Measurements from ENCODE around the gene RCL1. TPM values are rescaled to one million over a fixed set of nuclear protein-coding genes. Genes with fewer than 3 reads are reported as not detected.

Gene RCL1
- total RNA-seq, 1 donor: 15.6 TPM

DNA sequence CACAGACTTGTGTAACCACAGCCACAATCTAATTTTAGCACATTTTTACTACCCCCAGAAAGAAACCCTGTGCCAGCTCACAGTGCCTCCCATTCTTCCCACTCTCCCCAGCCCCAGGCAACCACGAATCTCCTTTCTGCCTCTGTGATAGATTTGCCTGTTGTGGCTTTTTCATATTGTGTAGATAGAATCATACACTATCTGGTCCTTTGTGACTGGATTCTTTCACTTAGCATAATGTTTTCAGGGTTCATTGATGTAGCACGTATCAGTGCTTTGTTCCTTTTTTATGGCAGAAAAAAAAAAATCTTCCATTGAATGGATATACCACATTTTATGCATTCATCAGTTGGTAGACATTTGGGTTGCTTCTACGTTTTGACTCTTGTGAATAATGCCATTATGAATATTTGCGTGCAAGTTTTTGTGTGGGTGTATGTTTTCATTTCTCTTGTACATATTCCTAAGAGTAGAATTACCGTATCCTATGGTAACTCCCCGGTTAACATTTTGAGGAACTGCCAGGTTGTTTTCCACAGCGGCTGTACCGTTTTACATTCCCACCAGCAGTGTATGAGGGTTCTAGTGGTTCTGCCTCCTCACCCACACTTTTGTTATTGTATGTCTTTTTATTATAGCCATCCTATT is 64.5 kb downstream of the RCL1 start:
- Histone ChIP-seq H3K79me2 (ENCODE audit: insufficient read depth, low read length) (no peaks in the 10 kb centered on the region), H3K36me3 (ENCODE audit: insufficient read depth, low read length) (peaks cover 7% of the 10 kb centered on the region), H2AFZ (ENCODE audit: low read length) (no peak overlapping the region), H3K27me3 (ENCODE audit: insufficient read depth, low read length) (no peaks in the 10 kb centered on the region), H3K4me2 (ENCODE audit: insufficient read depth, low read length) (no peak overlapping the region), H3K9me3 (ENCODE audit: low read depth, low read length) (no peaks in the 10 kb centered on the region), H3K4me1 (ENCODE audit: insufficient read depth, low read length) (peaks cover 21% of the 10 kb centered on the region), H3K27ac (ENCODE audit: low read depth, low read length) (no peak overlapping the region), H4K20me1 (ENCODE audit: insufficient read depth, low read length) (no peaks in the 10 kb centered on the region), H3K4me3 (ENCODE audit: insufficient read depth, low read length) (no peak overlapping the region)
- TF ChIP-seq, protein P1, sequence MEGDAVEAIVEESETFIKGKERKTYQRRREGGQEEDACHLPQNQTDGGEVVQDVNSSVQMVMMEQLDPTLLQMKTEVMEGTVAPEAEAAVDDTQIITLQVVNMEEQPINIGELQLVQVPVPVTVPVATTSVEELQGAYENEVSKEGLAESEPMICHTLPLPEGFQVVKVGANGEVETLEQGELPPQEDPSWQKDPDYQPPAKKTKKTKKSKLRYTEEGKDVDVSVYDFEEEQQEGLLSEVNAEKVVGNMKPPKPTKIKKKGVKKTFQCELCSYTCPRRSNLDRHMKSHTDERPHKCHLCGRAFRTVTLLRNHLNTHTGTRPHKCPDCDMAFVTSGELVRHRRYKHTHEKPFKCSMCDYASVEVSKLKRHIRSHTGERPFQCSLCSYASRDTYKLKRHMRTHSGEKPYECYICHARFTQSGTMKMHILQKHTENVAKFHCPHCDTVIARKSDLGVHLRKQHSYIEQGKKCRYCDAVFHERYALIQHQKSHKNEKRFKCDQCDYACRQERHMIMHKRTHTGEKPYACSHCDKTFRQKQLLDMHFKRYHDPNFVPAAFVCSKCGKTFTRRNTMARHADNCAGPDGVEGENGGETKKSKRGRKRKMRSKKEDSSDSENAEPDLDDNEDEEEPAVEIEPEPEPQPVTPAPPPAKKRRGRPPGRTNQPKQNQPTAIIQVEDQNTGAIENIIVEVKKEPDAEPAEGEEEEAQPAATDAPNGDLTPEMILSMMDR (IDR thresholded peaks at IDR 0.05; ENCODE audit: extremely low read depth, low read depth, low read length): no peak
- DNase-seq (ENCODE audit: insufficient read length, low spot score, missing footprints): no peak

DNA sequence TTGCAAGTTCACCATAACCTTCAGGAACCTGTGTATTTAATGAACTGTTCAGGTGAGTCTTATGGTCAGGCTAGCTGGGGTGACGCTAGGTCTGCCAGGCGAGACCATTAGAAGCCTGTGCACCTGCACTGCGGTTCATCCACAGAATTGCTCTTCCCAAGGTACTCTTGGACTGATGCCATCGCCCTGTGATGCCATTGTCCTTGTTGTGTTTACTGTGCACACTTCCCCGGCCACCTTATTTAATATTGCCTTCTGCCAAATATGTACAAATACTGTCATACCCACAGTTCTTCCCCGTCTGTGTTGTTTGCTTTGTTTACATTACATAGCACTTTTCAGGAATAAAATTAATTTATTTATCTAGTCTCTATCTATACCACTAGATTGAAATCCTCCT is 66.3 kb downstream of the RCL1 start:
- Histone ChIP-seq H3K27me3 (ENCODE audit: insufficient read depth, low read length) (no peaks in the 10 kb centered on the region), H4K20me1 (ENCODE audit: insufficient read depth, low read length) (no peaks in the 10 kb centered on the region), H3K79me2 (ENCODE audit: insufficient read depth, low read length) (no peaks in the 10 kb centered on the region), H3K4me3 (ENCODE audit: insufficient read depth, low read length) (no peak overlapping the region), H3K27ac (ENCODE audit: low read depth, low read length) (no peak overlapping the region), H3K36me3 (ENCODE audit: insufficient read depth, low read length) (peaks cover 4% of the 10 kb centered on the region), H3K4me2 (ENCODE audit: insufficient read depth, low read length) (no peak overlapping the region), H3K9me3 (ENCODE audit: low read depth, low read length) (no peaks in the 10 kb centered on the region), H2AFZ (ENCODE audit: low read length) (no peak overlapping the region), H3K4me1 (ENCODE audit: insufficient read depth, low read length) (peaks cover 31% of the 10 kb centered on the region)
- TF ChIP-seq, protein P1 (IDR thresholded peaks at IDR 0.05; ENCODE audit: extremely low read depth, low read depth, low read length): no peak
- no peak for DNase-seq (ENCODE audit: insufficient read length, low spot score, missing footprints)

DNA sequence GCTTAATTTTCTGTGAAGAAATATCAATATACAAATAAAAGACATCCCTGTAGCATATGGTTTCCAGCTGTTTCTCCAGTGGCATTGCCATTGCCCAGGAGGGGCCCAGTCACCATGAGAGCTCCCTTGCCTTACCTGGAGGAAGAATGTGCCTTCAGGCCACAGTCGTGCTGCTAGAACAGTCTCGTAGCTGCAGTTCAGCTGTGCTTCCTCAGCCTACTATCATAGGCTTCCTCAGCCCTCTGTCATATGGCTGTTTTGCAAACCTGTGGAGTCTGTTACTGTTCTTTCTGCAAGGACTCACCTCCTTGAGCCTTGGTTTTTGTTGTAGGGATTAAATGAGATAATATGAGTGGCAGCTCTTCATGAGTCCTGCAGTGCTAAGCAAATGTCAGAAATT is 67.6 kb downstream of the RCL1 start:
- H3K4me2 ChIP-seq (ENCODE audit: insufficient read depth, low read length): no peak overlapping the region
- peaks cover 27% of the 10 kb centered on the region for H3K4me1 ChIP-seq (ENCODE audit: insufficient read depth, low read length)
- no peak overlapping the region for H2AFZ ChIP-seq (ENCODE audit: low read length)
- H3K79me2 ChIP-seq (ENCODE audit: insufficient read depth, low read length): no peaks in the 10 kb centered on the region
- no peak for DNase-seq (ENCODE audit: insufficient read length, low spot score, missing footprints)
- TF ChIP-seq, protein P1 (IDR thresholded peaks at IDR 0.05; ENCODE audit: extremely low read depth, low read depth, low read length): no peak
- no peaks in the 10 kb centered on the region for H4K20me1 ChIP-seq (ENCODE audit: insufficient read depth, low read length)
- no peaks in the 10 kb centered on the region for H3K27me3 ChIP-seq (ENCODE audit: insufficient read depth, low read length)
- peaks cover 4% of the 10 kb centered on the region for H3K36me3 ChIP-seq (ENCODE audit: insufficient read depth, low read length)
- H3K4me3 ChIP-seq (ENCODE audit: insufficient read depth, low read length): no peak overlapping the region
- H3K27ac ChIP-seq (ENCODE audit: low read depth, low read length): no peak overlapping the region
- H3K9me3 ChIP-seq (ENCODE audit: low read depth, low read length): no peaks in the 10 kb centered on the region

DNA sequence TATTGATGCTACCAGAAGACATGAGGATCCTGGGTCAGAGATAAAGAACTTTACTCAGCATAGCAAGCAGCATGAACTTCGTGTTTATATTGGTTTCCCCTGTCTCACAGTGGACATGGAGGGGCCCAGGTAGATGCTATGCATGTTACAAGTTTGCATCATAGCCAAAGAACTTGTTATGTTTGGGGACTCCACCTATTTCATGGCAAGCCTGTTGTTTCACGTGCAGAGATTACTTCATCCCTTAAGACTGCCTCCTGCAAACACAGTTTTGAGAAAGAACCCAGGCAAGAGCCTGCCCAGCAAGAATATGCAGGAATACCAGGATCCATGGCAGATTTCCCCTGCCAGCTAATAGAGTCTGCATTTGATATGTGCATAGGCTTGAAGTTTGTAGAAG is 68.4 kb downstream of the RCL1 start:
- no peaks in the 10 kb centered on the region for H4K20me1 ChIP-seq (ENCODE audit: insufficient read depth, low read length)
- H3K27me3 ChIP-seq (ENCODE audit: insufficient read depth, low read length): no peaks in the 10 kb centered on the region
- H3K9me3 ChIP-seq (ENCODE audit: low read depth, low read length): no peaks in the 10 kb centered on the region
- H3K79me2 ChIP-seq (ENCODE audit: insufficient read depth, low read length): no peaks in the 10 kb centered on the region
- H3K36me3 ChIP-seq (ENCODE audit: insufficient read depth, low read length): peaks cover 4% of the 10 kb centered on the region
- no peak overlapping the region for H2AFZ ChIP-seq (ENCODE audit: low read length)
- no peak overlapping the region for H3K27ac ChIP-seq (ENCODE audit: low read depth, low read length)
- no peak overlapping the region for H3K4me3 ChIP-seq (ENCODE audit: insufficient read depth, low read length)
- H3K4me2 ChIP-seq (ENCODE audit: insufficient read depth, low read length): no peak overlapping the region
- no peak for DNase-seq (ENCODE audit: insufficient read length, low spot score, missing footprints)
- H3K4me1 ChIP-seq (ENCODE audit: insufficient read depth, low read length): peaks cover 19% of the 10 kb centered on the region
- TF ChIP-seq, protein P1 (IDR thresholded peaks at IDR 0.05; ENCODE audit: extremely low read depth, low read depth, low read length): no peak
